Measurements from ENCODE around the gene IDS. TPM values are rescaled to one million over a fixed set of nuclear protein-coding genes. Genes with fewer than 3 reads are reported as not detected.
A peak's percentile ranks its signal among the peaks of the same experiment; 100 is the strongest.
"Not testable (repeated sequence)": the region's sequence is repeated elsewhere in the genome, so short reads cannot be mapped to it uniquely, and the experiment has no call there.

The IDS gene
- total and polyA plus RNA-seq, 4 donors = 114 to 134 (median 123) TPM

- DNase-seq; H3K4me3 ChIP-seq (ENCODE audit: low read length in 2 of 2); H3K9me3 ChIP-seq (ENCODE audit: control insufficient read depth, low read length); H3K27ac ChIP-seq (ENCODE audit: low read depth in 1 of 2, low read length in 2 of 2); H3K36me3 ChIP-seq (ENCODE audit: control insufficient read depth in 1 of 2, insufficient read depth in 2 of 2, low read length in 1 of 2); H3K27me3 ChIP-seq (ENCODE audit: control insufficient read depth in 1 of 2, insufficient read depth in 2 of 2, low read length in 1 of 2); ATAC-seq (ENCODE audit: low FRiP score); H3K4me1 ChIP-seq (ENCODE audit: control insufficient read depth in 1 of 2, insufficient read depth in 2 of 2, low read length in 2 of 2): not testable (repeated sequence)
- intact Hi-C loops (cut with DNase I) = loop anchor here in 1 of 2 donors (5.0 kb wide), 1 partner anchor 112 kb away; the partner anchor contains the start of gene TMEM185A
- 46 to 61% methylated on average over 3 of the region's 3 CpGs for WGBS, 2 donors
Measured at GRCh38 chrX:149520636-149521277, 15.7 kb upstream of the IDS start.

GRCh38 chrX:149518236-149518635 is 13.1 kb upstream of the IDS start:
- WGBS, 2 donors = 54 to 65% methylated on average over 7 of the region's 7 CpGs

GRCh38 chrX:149517308-149517707 is 12.2 kb upstream of the IDS start:
- ATAC-seq (ENCODE audit: low FRiP score) (no peak), DNase-seq (no peak)
- Histone ChIP-seq H3K4me1 (ENCODE audit: control insufficient read depth in 1 of 2, insufficient read depth in 2 of 2, low read length in 2 of 2) (no peaks in the 10 kb centered on the region), H3K27me3 (ENCODE audit: control insufficient read depth in 1 of 2, insufficient read depth in 2 of 2, low read length in 1 of 2) (no peaks in the 10 kb centered on the region), H3K4me3 (ENCODE audit: low read length in 2 of 2) (no peak overlapping the region), H3K9me3 (ENCODE audit: control insufficient read depth, low read length) (no peaks in the 10 kb centered on the region), H3K27ac (ENCODE audit: low read depth in 1 of 2, low read length in 2 of 2) (no peak overlapping the region), H3K36me3 (ENCODE audit: control insufficient read depth in 1 of 2, insufficient read depth in 2 of 2, low read length in 1 of 2) (no peaks in the 10 kb centered on the region)
- intact Hi-C loops (cut with DNase I) = no loop called here
- WGBS, 2 donors = 74 to 96% methylated on average over 1 of the region's 1 CpG

More at GRCh38 chrX:149518236-149518635, 13.1 kb upstream of the IDS start:
- intact Hi-C loops (cut with DNase I) = no loop called here
- H3K4me1 ChIP-seq (ENCODE audit: control insufficient read depth in 1 of 2, insufficient read depth in 2 of 2, low read length in 2 of 2) = no peaks in the 10 kb centered on the region
- H3K4me3 ChIP-seq (ENCODE audit: low read length in 2 of 2) = no peak overlapping the region
- H3K36me3 ChIP-seq (ENCODE audit: control insufficient read depth in 1 of 2, insufficient read depth in 2 of 2, low read length in 1 of 2) = no peaks in the 10 kb centered on the region
- DNase-seq (no peak), ATAC-seq (ENCODE audit: low FRiP score) (no peak)
- no peaks in the 10 kb centered on the region for H3K9me3 ChIP-seq (ENCODE audit: control insufficient read depth, low read length)
- H3K27me3 ChIP-seq (ENCODE audit: control insufficient read depth in 1 of 2, insufficient read depth in 2 of 2, low read length in 1 of 2) = no peaks in the 10 kb centered on the region
- no peak overlapping the region for H3K27ac ChIP-seq (ENCODE audit: low read depth in 1 of 2, low read length in 2 of 2)

- ATAC-seq (ENCODE audit: low FRiP score) (no peak), DNase-seq (no peak)
- Histone ChIP-seq H3K27ac (ENCODE audit: low read depth in 1 of 2, low read length in 2 of 2) (no peak overlapping the region), H3K4me1 (ENCODE audit: control insufficient read depth in 1 of 2, insufficient read depth in 2 of 2, low read length in 2 of 2) (no peaks in the 10 kb centered on the region), H3K9me3 (ENCODE audit: control insufficient read depth, low read length) (no peaks in the 10 kb centered on the region), H3K27me3 (ENCODE audit: control insufficient read depth in 1 of 2, insufficient read depth in 2 of 2, low read length in 1 of 2) (no peaks in the 10 kb centered on the region), H3K4me3 (ENCODE audit: low read length in 2 of 2) (no peak overlapping the region), H3K36me3 (ENCODE audit: control insufficient read depth in 1 of 2, insufficient read depth in 2 of 2, low read length in 1 of 2) (no peaks in the 10 kb centered on the region)
- WGBS, 2 donors = 83 to 84% methylated on average over 2 of the region's 2 CpGs
- intact Hi-C loops (cut with DNase I) = no loop called here
Measured at GRCh38 chrX:149516604-149517003, 11.5 kb upstream of the IDS start.

- WGBS, 2 donors = 55 to 68% methylated on average over 4 of the region's 4 CpGs
- no peak for DNase-seq
- ATAC-seq (ENCODE audit: low FRiP score) = no peak
- Histone ChIP-seq H3K27ac (ENCODE audit: low read depth in 1 of 2, low read length in 2 of 2) (no peak overlapping the region), H3K27me3 (ENCODE audit: control insufficient read depth in 1 of 2, insufficient read depth in 2 of 2, low read length in 1 of 2) (no peaks in the 10 kb centered on the region), H3K4me3 (ENCODE audit: low read length in 2 of 2) (no peak overlapping the region), H3K4me1 (ENCODE audit: control insufficient read depth in 1 of 2, insufficient read depth in 2 of 2, low read length in 2 of 2) (no peaks in the 10 kb centered on the region), H3K36me3 (ENCODE audit: control insufficient read depth in 1 of 2, insufficient read depth in 2 of 2, low read length in 1 of 2) (no peaks in the 10 kb centered on the region), H3K9me3 (ENCODE audit: control insufficient read depth, low read length) (no peaks in the 10 kb centered on the region)
- intact Hi-C loops (cut with DNase I) = no loop called here
Measured at GRCh38 chrX:149515954-149516602, 11.0 kb upstream of the IDS start.

- Histone ChIP-seq H3K9me3 (ENCODE audit: control insufficient read depth, low read length) (no peaks in the 10 kb centered on the region), H3K36me3 (ENCODE audit: control insufficient read depth in 1 of 2, insufficient read depth in 2 of 2, low read length in 1 of 2) (no peaks in the 10 kb centered on the region), H3K4me1 (ENCODE audit: control insufficient read depth in 1 of 2, insufficient read depth in 2 of 2, low read length in 2 of 2) (no peaks in the 10 kb centered on the region), H3K27me3 (ENCODE audit: control insufficient read depth in 1 of 2, insufficient read depth in 2 of 2, low read length in 1 of 2) (no peaks in the 10 kb centered on the region), H3K4me3 (ENCODE audit: low read length in 2 of 2) (no peak overlapping the region), H3K27ac (ENCODE audit: low read depth in 1 of 2, low read length in 2 of 2) (no peak overlapping the region)
- intact Hi-C loops (cut with DNase I) = no loop called here
- ATAC-seq (ENCODE audit: low FRiP score) (no peak), DNase-seq (no peak)
- WGBS, 2 donors = 82% methylated on average over 9 of the region's 9 CpGs
Measured at GRCh38 chrX:149513825-149514428, 8.8 kb upstream of the IDS start.

- H3K36me3 ChIP-seq (ENCODE audit: control insufficient read depth in 1 of 2, insufficient read depth in 2 of 2, low read length in 1 of 2) = no peaks in the 10 kb centered on the region
- H3K9me3 ChIP-seq (ENCODE audit: control insufficient read depth, low read length) = no peaks in the 10 kb centered on the region
- H3K4me3 ChIP-seq (ENCODE audit: low read length in 2 of 2) = no peak overlapping the region
- H3K27me3 ChIP-seq (ENCODE audit: control insufficient read depth in 1 of 2, insufficient read depth in 2 of 2, low read length in 1 of 2) = no peaks in the 10 kb centered on the region
- 62 to 87% methylated on average over 4 of the region's 4 CpGs for WGBS, 2 donors
- intact Hi-C loops (cut with DNase I) = no loop called here
- DNase-seq (peak in 1 of 2 donors; percentile 65), ATAC-seq (ENCODE audit: low FRiP score) (peak; percentile 44)
- H3K27ac ChIP-seq (ENCODE audit: low read depth in 1 of 2, low read length in 2 of 2) = no peak overlapping the region
- no peaks in the 10 kb centered on the region for H3K4me1 ChIP-seq (ENCODE audit: control insufficient read depth in 1 of 2, insufficient read depth in 2 of 2, low read length in 2 of 2)
Measured at GRCh38 chrX:149512225-149512885, 7.2 kb upstream of the IDS start.

- Histone ChIP-seq H3K27me3 (ENCODE audit: control insufficient read depth in 1 of 2, insufficient read depth in 2 of 2, low read length in 1 of 2) (no peaks in the 10 kb centered on the region), H3K36me3 (ENCODE audit: control insufficient read depth in 1 of 2, insufficient read depth in 2 of 2, low read length in 1 of 2) (no peaks in the 10 kb centered on the region), H3K4me3 (ENCODE audit: low read length in 2 of 2) (no peak overlapping the region), H3K9me3 (ENCODE audit: control insufficient read depth, low read length) (no peaks in the 10 kb centered on the region), H3K4me1 (ENCODE audit: control insufficient read depth in 1 of 2, insufficient read depth in 2 of 2, low read length in 2 of 2) (no peaks in the 10 kb centered on the region), H3K27ac (ENCODE audit: low read depth in 1 of 2, low read length in 2 of 2) (no peak overlapping the region)
- DNase-seq (no peak), ATAC-seq (ENCODE audit: low FRiP score) (no peak)
- WGBS, 2 donors = 83 to 90% methylated on average over 5 of the region's 5 CpGs
- intact Hi-C loops (cut with DNase I) = no loop called here
Measured at GRCh38 chrX:149511081-149511480, 6.0 kb upstream of the IDS start.
